ENCODE data around the gene SV2C.

GRCh38 chr5:76197726-76198125 lies 114.5 kb downstream of the SV2C start:
- TF ChIP-seq CTCF (conservative IDR thresholded peaks at IDR 0.05; ENCODE audit: low read length), result no peak
- no peak for TF ChIP-seq EZH2phosphoT487 (IDR thresholded peaks at IDR 0.05; ENCODE audit: borderline replicate concordance)

Data from Loucy (cell line).